LNCaP clone FGC (cell line): ENCODE data around the gene PLD1.

ENCODE experiments used
- DNase-seq: peaks from one replicate; pipeline ENCODE4 v3.0.0-alpha.2; 2011; ENCODE audit warnings: low read depth
- H3K4me3 ChIP-seq: 2 replicates; pipeline ENCODE4 v1.5.1; 2011; ENCODE audit warnings: mild to moderate bottlenecking, low read depth, low read length, control low read depth
- CTCF ChIP-seq: IDR thresholded peaks from 2 replicates; pipeline ENCODE4 v1.5.1; 2012; ENCODE audit warnings: mild to moderate bottlenecking; ENCODE audit not compliant: control insufficient read depth, insufficient read depth; ENCODE audit errors: extremely low read depth

PLD1 gene

GRCh38 chr3:171849617-171850319 is 39.5 kb upstream of the PLD1 start:
- H3K4me3 ChIP-seq, result no peak overlapping the region
- DNase-seq, result no peak
- TF ChIP-seq CTCF, result no peak

- no peak for TF ChIP-seq CTCF
- no peak for DNase-seq
- no peak overlapping the region for H3K4me3 ChIP-seq
Measured at GRCh38 chr3:171847595-171848259, 37.4 kb upstream of the PLD1 start.

- H3K4me3 ChIP-seq, result no peak overlapping the region
- no peak for TF ChIP-seq CTCF
- no peak for DNase-seq
Measured at GRCh38 chr3:171847133-171847532, 36.9 kb upstream of the PLD1 start.

GRCh38 chr3:171846597-171846996 is 36.3 kb upstream of the PLD1 start:
- H3K4me3 ChIP-seq, result no peak overlapping the region
- no peak for DNase-seq
- no peak for TF ChIP-seq CTCF

GRCh38 chr3:171845481-171846284 is 35.4 kb upstream of the PLD1 start:
- TF ChIP-seq CTCF, result no peak
- no peak for DNase-seq
- H3K4me3 ChIP-seq, result no peak overlapping the region

GRCh38 chr3:171844873-171845272 is 34.6 kb upstream of the PLD1 start:
- no peak for DNase-seq
- no peak overlapping the region for H3K4me3 ChIP-seq
- TF ChIP-seq CTCF, result no peak
